GM21367 (cell line): ENCODE measurements around the gene SMYD5.

Experiments
- ATAC-seq: cut with Tn5 transposase; IDR thresholded peaks from one replicate; pipeline ENCODE4 v1.9.1; 2021; ENCODE audit not compliant: unreplicated experiment

SMYD5 gene

GRCh38 chr2:73235315-73236028, 21.4 kb downstream of the SMYD5 start:
- no peak for ATAC-seq

GRCh38 chr2:73237168-73237567, 23.1 kb downstream of the SMYD5 start:
- no peak for ATAC-seq

- no peak for ATAC-seq
Measured at GRCh38 chr2:73238149-73238548, 24.1 kb downstream of the SMYD5 start.

GRCh38 chr2:73238976-73239375, 24.9 kb downstream of the SMYD5 start:
- no peak for ATAC-seq

- ATAC-seq: no peak
Measured at GRCh38 chr2:73239776-73240175, 25.7 kb downstream of the SMYD5 start.

GRCh38 chr2:73243884-73244570, 30.0 kb downstream of the SMYD5 start:
- no peak for ATAC-seq

GRCh38 chr2:73244580-73244979, 30.5 kb downstream of the SMYD5 start:
- ATAC-seq: no peak

- no peak for ATAC-seq
Measured at GRCh38 chr2:73246850-73247249, 32.8 kb downstream of the SMYD5 start.

GRCh38 chr2:73249636-73250035, 35.6 kb downstream of the SMYD5 start:
- ATAC-seq: no peak

- no peak for ATAC-seq
Measured at GRCh38 chr2:73250872-73251846, 37.1 kb downstream of the SMYD5 start.

- no peak for ATAC-seq
Measured at GRCh38 chr2:73252238-73253027, 38.4 kb downstream of the SMYD5 start.

- ATAC-seq: no peak
Measured at GRCh38 chr2:73253400-73253799, 39.4 kb downstream of the SMYD5 start.

- no peak for ATAC-seq
Measured at GRCh38 chr2:73253901-73254300, 39.9 kb downstream of the SMYD5 start.

- ATAC-seq: no peak
Measured at GRCh38 chr2:73254343-73255006, 40.4 kb downstream of the SMYD5 start.

- no peak for ATAC-seq
Measured at GRCh38 chr2:73255007-73255644, 41.1 kb downstream of the SMYD5 start.

GRCh38 chr2:73255907-73256617, 42.0 kb downstream of the SMYD5 start:
- no peak for ATAC-seq

GRCh38 chr2:73256618-73256922, 42.5 kb downstream of the SMYD5 start:
- ATAC-seq: no peak

- ATAC-seq: no peak
Measured at GRCh38 chr2:73257021-73257420, 43.0 kb downstream of the SMYD5 start.

GRCh38 chr2:73257425-73258125, 43.5 kb downstream of the SMYD5 start:
- ATAC-seq: no peak
